ENCODE results near the gene SIGLEC11.

The SIGLEC11 gene

DNA sequence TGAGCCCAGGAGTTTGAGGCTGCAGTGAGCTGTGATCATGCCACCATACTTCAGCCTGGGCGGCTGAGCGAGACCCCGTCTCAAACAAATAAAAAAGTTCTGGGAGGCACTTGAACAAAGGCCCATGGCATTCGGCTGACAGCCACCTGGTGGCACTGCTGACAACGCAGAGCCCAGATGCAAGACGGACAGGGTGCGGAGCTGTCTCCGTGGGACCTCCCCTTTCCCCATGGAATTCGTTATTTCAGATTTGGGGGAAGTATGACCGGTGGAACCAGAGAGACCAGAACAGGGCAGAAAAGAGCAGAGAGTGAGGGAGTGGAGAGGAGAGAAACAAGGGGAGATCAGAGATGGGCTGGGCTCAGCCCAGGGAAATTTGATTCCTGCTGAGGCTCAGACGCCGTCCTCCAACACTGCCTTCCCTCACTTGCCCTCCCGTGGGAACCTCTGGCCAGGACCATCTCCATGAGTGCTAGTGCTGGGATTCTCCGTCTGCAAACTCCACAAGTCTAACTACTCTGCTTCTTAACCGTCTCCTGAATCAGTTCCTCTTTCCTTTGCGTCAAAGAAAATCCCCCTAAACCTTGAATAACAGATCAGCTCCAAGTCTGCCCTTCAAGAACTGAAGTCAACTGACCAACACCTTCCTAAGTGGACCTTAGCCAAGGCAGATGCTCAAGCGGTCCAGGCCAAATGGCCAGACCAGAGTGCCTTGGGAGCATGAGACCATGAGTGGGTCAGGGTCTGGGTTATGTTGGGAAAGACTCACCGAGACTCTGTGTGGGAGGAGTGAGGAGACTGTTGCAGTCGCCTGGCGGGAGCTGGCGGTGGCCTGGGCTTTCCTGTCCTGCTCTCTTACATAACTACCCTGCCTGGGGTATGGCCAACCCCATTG, 43.9 kb downstream of the SIGLEC11 start (continued):
- TF ChIP-seq, protein P1, sequence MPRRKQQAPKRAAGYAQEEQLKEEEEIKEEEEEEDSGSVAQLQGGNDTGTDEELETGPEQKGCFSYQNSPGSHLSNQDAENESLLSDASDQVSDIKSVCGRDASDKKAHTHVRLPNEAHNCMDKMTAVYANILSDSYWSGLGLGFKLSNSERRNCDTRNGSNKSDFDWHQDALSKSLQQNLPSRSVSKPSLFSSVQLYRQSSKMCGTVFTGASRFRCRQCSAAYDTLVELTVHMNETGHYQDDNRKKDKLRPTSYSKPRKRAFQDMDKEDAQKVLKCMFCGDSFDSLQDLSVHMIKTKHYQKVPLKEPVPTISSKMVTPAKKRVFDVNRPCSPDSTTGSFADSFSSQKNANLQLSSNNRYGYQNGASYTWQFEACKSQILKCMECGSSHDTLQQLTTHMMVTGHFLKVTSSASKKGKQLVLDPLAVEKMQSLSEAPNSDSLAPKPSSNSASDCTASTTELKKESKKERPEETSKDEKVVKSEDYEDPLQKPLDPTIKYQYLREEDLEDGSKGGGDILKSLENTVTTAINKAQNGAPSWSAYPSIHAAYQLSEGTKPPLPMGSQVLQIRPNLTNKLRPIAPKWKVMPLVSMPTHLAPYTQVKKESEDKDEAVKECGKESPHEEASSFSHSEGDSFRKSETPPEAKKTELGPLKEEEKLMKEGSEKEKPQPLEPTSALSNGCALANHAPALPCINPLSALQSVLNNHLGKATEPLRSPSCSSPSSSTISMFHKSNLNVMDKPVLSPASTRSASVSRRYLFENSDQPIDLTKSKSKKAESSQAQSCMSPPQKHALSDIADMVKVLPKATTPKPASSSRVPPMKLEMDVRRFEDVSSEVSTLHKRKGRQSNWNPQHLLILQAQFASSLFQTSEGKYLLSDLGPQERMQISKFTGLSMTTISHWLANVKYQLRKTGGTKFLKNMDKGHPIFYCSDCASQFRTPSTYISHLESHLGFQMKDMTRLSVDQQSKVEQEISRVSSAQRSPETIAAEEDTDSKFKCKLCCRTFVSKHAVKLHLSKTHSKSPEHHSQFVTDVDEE (CRISPR knock-in tag; IDR thresholded peaks at IDR 0.05): no peak
- no peak for TF ChIP-seq GLIS3 (CRISPR knock-in tag; IDR thresholded peaks at IDR 0.05)
- no peak for TF ChIP-seq ZFP30 (CRISPR knock-in tag; IDR thresholded peaks at IDR 0.05)
- no peak for TF ChIP-seq ARNTL (CRISPR knock-in tag; IDR thresholded peaks at IDR 0.05; ENCODE audit: borderline replicate concordance, low read depth)
- no peak for TF ChIP-seq PPARA (CRISPR knock-in tag; IDR thresholded peaks at IDR 0.05; ENCODE audit: borderline replicate concordance)

DNA sequence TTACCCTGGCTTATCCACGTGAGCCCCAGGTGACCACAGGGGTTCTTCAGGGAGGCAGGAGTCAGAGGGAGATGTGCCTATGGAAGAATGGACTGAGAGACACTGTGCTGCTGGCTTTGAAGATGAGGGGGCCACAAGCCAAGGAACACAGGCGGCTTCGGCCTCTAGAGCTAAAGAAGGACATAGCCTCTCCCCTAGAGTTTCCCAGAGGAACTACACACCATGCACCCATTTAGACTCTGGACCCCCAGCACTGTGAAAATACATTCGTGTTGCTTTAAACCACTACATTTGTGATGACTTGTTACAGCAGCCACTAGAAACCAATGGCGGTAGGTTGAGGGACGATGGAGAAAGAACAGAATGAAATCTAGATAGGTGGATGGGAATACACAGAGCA, 45.7 kb downstream of the SIGLEC11 start:
- no peak for TF ChIP-seq RARB (CRISPR knock-in tag; IDR thresholded peaks at IDR 0.05)
- no peak for TF ChIP-seq CSDC2 (CRISPR knock-in tag; IDR thresholded peaks at IDR 0.05)
- no peak for TF ChIP-seq TCF4 (CRISPR knock-in tag; IDR thresholded peaks at IDR 0.05; ENCODE audit: borderline replicate concordance)
- TF ChIP-seq, protein P2, sequence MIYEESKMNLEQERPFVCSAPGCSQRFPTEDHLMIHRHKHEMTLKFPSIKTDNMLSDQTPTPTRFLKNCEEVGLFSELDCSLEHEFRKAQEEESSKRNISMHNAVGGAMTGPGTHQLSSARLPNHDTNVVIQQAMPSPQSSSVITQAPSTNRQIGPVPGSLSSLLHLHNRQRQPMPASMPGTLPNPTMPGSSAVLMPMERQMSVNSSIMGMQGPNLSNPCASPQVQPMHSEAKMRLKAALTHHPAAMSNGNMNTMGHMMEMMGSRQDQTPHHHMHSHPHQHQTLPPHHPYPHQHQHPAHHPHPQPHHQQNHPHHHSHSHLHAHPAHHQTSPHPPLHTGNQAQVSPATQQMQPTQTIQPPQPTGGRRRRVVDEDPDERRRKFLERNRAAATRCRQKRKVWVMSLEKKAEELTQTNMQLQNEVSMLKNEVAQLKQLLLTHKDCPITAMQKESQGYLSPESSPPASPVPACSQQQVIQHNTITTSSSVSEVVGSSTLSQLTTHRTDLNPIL (CRISPR knock-in tag; IDR thresholded peaks at IDR 0.05; ENCODE audit: low read depth): no peak
- TF ChIP-seq OSR1 (CRISPR knock-in tag; IDR thresholded peaks at IDR 0.05): no peak
- no peak for TF ChIP-seq ZFP30 (CRISPR knock-in tag; IDR thresholded peaks at IDR 0.05)
- no peak for TF ChIP-seq ZC3H10 (CRISPR knock-in tag; IDR thresholded peaks at IDR 0.05)
- no peak for TF ChIP-seq ZFP3 (CRISPR knock-in tag; IDR thresholded peaks at IDR 0.05)
- no peak for TF ChIP-seq ESRRG (CRISPR knock-in tag; IDR thresholded peaks at IDR 0.05)
- TF ChIP-seq, protein P1 (CRISPR knock-in tag; IDR thresholded peaks at IDR 0.05): no peak
- no peak for TF ChIP-seq ARNTL (CRISPR knock-in tag; IDR thresholded peaks at IDR 0.05; ENCODE audit: borderline replicate concordance, low read depth)
- TF ChIP-seq BACH2 (CRISPR knock-in tag; IDR thresholded peaks at IDR 0.05; ENCODE audit: borderline replicate concordance): no peak
- TF ChIP-seq SNAI2 (CRISPR knock-in tag; IDR thresholded peaks at IDR 0.05): no peak
- TF ChIP-seq, protein P3, sequence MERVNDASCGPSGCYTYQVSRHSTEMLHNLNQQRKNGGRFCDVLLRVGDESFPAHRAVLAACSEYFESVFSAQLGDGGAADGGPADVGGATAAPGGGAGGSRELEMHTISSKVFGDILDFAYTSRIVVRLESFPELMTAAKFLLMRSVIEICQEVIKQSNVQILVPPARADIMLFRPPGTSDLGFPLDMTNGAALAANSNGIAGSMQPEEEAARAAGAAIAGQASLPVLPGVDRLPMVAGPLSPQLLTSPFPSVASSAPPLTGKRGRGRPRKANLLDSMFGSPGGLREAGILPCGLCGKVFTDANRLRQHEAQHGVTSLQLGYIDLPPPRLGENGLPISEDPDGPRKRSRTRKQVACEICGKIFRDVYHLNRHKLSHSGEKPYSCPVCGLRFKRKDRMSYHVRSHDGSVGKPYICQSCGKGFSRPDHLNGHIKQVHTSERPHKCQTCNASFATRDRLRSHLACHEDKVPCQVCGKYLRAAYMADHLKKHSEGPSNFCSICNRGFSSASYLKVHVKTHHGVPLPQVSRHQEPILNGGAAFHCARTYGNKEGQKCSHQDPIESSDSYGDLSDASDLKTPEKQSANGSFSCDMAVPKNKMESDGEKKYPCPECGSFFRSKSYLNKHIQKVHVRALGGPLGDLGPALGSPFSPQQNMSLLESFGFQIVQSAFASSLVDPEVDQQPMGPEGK (CRISPR knock-in tag; IDR thresholded peaks at IDR 0.05; ENCODE audit: borderline replicate concordance): no peak
- no peak for ATAC-seq

DNA sequence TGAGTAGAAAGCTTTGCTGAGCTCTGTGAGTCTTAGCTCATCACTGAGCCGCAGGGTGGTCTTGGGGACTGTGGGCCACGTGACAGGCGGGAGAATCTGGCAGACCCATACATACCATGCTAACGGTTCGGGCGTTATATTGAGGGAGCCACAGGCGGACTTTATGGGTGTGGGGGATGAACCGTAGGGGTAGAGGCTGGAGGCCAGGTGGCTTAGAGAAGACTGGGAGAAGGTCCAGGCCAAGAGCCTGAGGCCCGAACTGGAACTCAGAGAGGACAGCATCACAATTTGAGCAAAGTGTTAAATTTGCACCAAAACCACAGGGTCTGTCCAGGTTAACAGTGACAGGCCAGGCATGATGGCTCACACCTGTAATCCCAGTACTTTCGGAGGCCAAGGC, 47.3 kb downstream of the SIGLEC11 start:
- TF ChIP-seq CSDC2 (CRISPR knock-in tag; IDR thresholded peaks at IDR 0.05) (no peak), GLIS3 (CRISPR knock-in tag; IDR thresholded peaks at IDR 0.05) (no peak), ZC3H10 (CRISPR knock-in tag; IDR thresholded peaks at IDR 0.05) (no peak), SNAI2 (CRISPR knock-in tag; IDR thresholded peaks at IDR 0.05) (no peak), ZNF70 (CRISPR knock-in tag; IDR thresholded peaks at IDR 0.05) (no peak)
- TF ChIP-seq, protein P1 (CRISPR knock-in tag; IDR thresholded peaks at IDR 0.05): no peak
- no peak for ATAC-seq
